Brain microvascular endothelial cell (primary cell): ENCODE results near the gene MAML3.

ENCODE experiments used
- DNase-seq: peaks from one replicate; pipeline ENCODE4 v3.0.0-alpha.2; 2020
- H3K27ac ChIP-seq: fragments of 250-450 bp; sonication (Bioruptor Pico); 2 replicates; pipeline ENCODE4 v1.5.1; 2020; ENCODE audit warnings: mild to moderate bottlenecking, moderate library complexity
- H3K27me3 ChIP-seq: fragments of 250-450 bp; sonication (Bioruptor Pico); replicated peaks from 2 replicates; pipeline ENCODE4 v1.5.1; 2020; ENCODE audit warnings: mild to moderate bottlenecking
- H3K36me3 ChIP-seq: fragments of 250-450 bp; sonication (Bioruptor Pico); replicated peaks from 2 replicates; pipeline ENCODE4 v1.5.1; 2020; ENCODE audit warnings: mild to moderate bottlenecking
- H3K4me3 ChIP-seq: 2 replicates; pipeline ENCODE4 v1.5.1; 2011; ENCODE audit warnings: low read depth, mild to moderate bottlenecking, control low read depth, low read length, moderate library complexity
- in situ Hi-C: cut with HindIII; loops from 2 replicates; pipeline ENCODE4 v1.10.0; 2017; ENCODE audit warnings: low sequenced_read_pairs, low pct_ligation_motif_present
- TF ChIP-seq, protein P1 (sequence below): IDR thresholded peaks from 2 replicates; pipeline ENCODE4 v1.5.1; 2011; ENCODE audit warnings: low read depth, mild to moderate bottlenecking, moderate library complexity, low read length, control low read depth, inconsistent platforms; ENCODE audit errors: missing control alignments

MAML3 gene

GRCh38 chr4:139857021-139857420 is 297.0 kb downstream of the MAML3 start:
- no peak overlapping the region for H3K4me3 ChIP-seq
- no peaks in the 10 kb centered on the region for H3K27me3 ChIP-seq
- in situ Hi-C loops, result no loop called here
- H3K36me3 ChIP-seq, result no peaks in the 10 kb centered on the region
- no peak overlapping the region for H3K27ac ChIP-seq
- no peak for DNase-seq
- TF ChIP-seq, protein P1, sequence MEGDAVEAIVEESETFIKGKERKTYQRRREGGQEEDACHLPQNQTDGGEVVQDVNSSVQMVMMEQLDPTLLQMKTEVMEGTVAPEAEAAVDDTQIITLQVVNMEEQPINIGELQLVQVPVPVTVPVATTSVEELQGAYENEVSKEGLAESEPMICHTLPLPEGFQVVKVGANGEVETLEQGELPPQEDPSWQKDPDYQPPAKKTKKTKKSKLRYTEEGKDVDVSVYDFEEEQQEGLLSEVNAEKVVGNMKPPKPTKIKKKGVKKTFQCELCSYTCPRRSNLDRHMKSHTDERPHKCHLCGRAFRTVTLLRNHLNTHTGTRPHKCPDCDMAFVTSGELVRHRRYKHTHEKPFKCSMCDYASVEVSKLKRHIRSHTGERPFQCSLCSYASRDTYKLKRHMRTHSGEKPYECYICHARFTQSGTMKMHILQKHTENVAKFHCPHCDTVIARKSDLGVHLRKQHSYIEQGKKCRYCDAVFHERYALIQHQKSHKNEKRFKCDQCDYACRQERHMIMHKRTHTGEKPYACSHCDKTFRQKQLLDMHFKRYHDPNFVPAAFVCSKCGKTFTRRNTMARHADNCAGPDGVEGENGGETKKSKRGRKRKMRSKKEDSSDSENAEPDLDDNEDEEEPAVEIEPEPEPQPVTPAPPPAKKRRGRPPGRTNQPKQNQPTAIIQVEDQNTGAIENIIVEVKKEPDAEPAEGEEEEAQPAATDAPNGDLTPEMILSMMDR, result no peak

GRCh38 chr4:139854668-139855403 is 299.1 kb downstream of the MAML3 start:
- in situ Hi-C loops, result no loop called here
- no peaks in the 10 kb centered on the region for H3K27me3 ChIP-seq
- H3K27ac ChIP-seq, result no peak overlapping the region
- no peaks in the 10 kb centered on the region for H3K36me3 ChIP-seq
- no peak overlapping the region for H3K4me3 ChIP-seq
- no peak for DNase-seq
- TF ChIP-seq, protein P1, result no peak

GRCh38 chr4:139853309-139853708 is 300.7 kb downstream of the MAML3 start:
- in situ Hi-C loops, result no loop called here
- no peak overlapping the region for H3K27ac ChIP-seq

DNA sequence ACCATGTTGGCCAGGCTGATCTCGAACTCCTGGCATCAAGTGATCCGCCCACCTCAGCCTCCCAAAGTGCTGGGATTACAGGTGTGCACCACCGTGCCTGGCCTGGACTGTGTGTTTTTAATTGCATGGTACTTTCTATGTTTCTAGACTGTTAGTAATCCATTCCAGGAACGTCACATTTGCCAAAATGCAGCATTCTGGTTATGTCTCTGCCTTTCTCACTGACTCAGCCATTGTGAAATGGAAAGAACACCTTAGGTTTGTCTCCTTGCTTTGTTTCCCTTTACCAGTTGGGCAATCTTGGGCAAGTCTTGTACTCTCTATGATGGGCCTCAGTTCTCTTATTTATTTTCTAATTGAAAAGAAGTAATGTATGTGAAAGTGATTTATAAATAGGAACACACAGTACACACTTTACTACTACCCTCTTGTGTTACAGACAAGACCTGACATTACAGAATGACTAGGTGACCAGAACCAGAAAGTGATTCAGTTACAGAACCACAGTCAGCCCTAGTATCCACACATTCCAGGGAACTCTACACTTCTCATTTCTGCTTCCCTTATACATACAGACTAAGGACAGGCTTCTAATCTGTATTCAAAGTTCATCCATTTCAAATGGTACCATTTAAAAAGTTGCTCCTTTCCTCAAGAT is 301.2 kb downstream of the MAML3 start:
- no peak overlapping the region for H3K27ac ChIP-seq
- DNase-seq, result no peak
- no peaks in the 10 kb centered on the region for H3K36me3 ChIP-seq
- TF ChIP-seq, protein P1, result no peak
- H3K27me3 ChIP-seq, result no peaks in the 10 kb centered on the region
- no peak overlapping the region for H3K4me3 ChIP-seq
- in situ Hi-C loops, result no loop called here

More at GRCh38 chr4:139853309-139853708, 300.7 kb downstream of the MAML3 start:
- Histone ChIP-seq H3K27me3 (no peaks in the 10 kb centered on the region), H3K36me3 (no peaks in the 10 kb centered on the region), H3K4me3 (no peak overlapping the region)
- TF ChIP-seq, protein P1, result no peak
- no peak for DNase-seq

GRCh38 chr4:139851639-139852038 is 302.3 kb downstream of the MAML3 start:
- no peak for DNase-seq
- H3K4me3 ChIP-seq, result no peak overlapping the region
- TF ChIP-seq, protein P1, result no peak
- in situ Hi-C loops, result no loop called here
- H3K36me3 ChIP-seq, result no peaks in the 10 kb centered on the region
- H3K27ac ChIP-seq, result no peak overlapping the region
- H3K27me3 ChIP-seq, result no peaks in the 10 kb centered on the region
